ENCODE data around the gene HYAL2. TPM values are rescaled to one million over a fixed set of nuclear protein-coding genes. Genes with fewer than 3 reads are reported as not detected.
A peak's percentile ranks its signal among the peaks of the same experiment; 100 is the strongest.

Gene HYAL2
- total RNA-seq, 1 donor from 2014 or later: 16.3 TPM

GRCh38 chr3:50300681-50301254, 21.8 kb downstream of the HYAL2 start:
- Mint-ChIP-seq H3K27me3 (no peaks in the 10 kb centered on the region), H3K4me1 (peaks cover 22% of the 10 kb centered on the region), H3K9me3 (no peaks in the 10 kb centered on the region), H3K27ac (peak overlapping the region; percentile 98), H3K4me3 (peak overlapping the region; percentile 99), H3K36me3 (ENCODE audit: low read depth) (peaks cover 2% of the 10 kb centered on the region)
- intact Hi-C loops (cut with micrococcal nuclease): no loop called here
- no peak for DNase-seq

GRCh38 chr3:50299929-50300680, 22.4 kb downstream of the HYAL2 start:
- DNase-seq: no peak
- intact Hi-C loops (cut with micrococcal nuclease): loop anchor here (1.0 to 10.0 kb wide), 6 partner anchors 21 to 625 kb away; partner anchors contain the start of genes APEH, CISH, CYB561D2 and NPRL2

GRCh38 chr3:50299638-50299928, 23.0 kb downstream of the HYAL2 start:
- Mint-ChIP-seq H3K27me3 (no peaks in the 10 kb centered on the region), H3K4me1 (peaks cover 22% of the 10 kb centered on the region), H3K36me3 (ENCODE audit: low read depth) (peaks cover 2% of the 10 kb centered on the region), H3K27ac (peak overlapping the region; percentile 98), H3K4me3 (peak overlapping the region; percentile 99), H3K9me3 (no peaks in the 10 kb centered on the region)
- no peak for DNase-seq
- intact Hi-C loops (cut with micrococcal nuclease): loop anchor here (1.0 to 10.0 kb wide), 6 partner anchors 22 to 625 kb away; partner anchors contain the start of genes APEH, CISH, CYB561D2 and NPRL2

More at GRCh38 chr3:50299929-50300680, 22.4 kb downstream of the HYAL2 start:
- peak overlapping the region; percentile 98 for H3K27ac Mint-ChIP-seq
- no peaks in the 10 kb centered on the region for H3K9me3 Mint-ChIP-seq
- H3K4me3 Mint-ChIP-seq: peak overlapping the region; percentile 99
- no peaks in the 10 kb centered on the region for H3K27me3 Mint-ChIP-seq
- peaks cover 2% of the 10 kb centered on the region for H3K36me3 Mint-ChIP-seq (ENCODE audit: low read depth)
- H3K4me1 Mint-ChIP-seq: peaks cover 22% of the 10 kb centered on the region

GRCh38 chr3:50298836-50299637, 23.5 kb downstream of the HYAL2 start, which contains the start of the genes HYAL3 and NAA80:
Gene HYAL3, minus strand, starts transcription at chr3:50299405. Its CDS starts 3,803 bp downstream, at chr3:50295602.
Gene NAA80, minus strand, starts transcription at chr3:50299405. Its CDS starts 1,942 bp downstream, at chr3:50297463.
- peak within 1 kb of the TSS; percentile 99 for H3K4me3 Mint-ChIP-seq
- DNase-seq: peak; percentile 100
- intact Hi-C loops (cut with micrococcal nuclease): loop anchor here (1.0 to 10.0 kb wide), 6 partner anchors 22 to 624 kb away; partner anchors contain the start of genes APEH, CISH, CYB561D2 and NPRL2
- peaks cover 2% of the 10 kb centered on the region for H3K36me3 Mint-ChIP-seq (ENCODE audit: low read depth)
- H3K9me3 Mint-ChIP-seq: no peaks in the 10 kb centered on the region
- peak within 1 kb of the TSS; percentile 98 for H3K27ac Mint-ChIP-seq
- no peaks in the 10 kb centered on the region for H3K27me3 Mint-ChIP-seq
- peaks cover 22% of the 10 kb centered on the region for H3K4me1 Mint-ChIP-seq

GRCh38 chr3:50297896-50298725, 24.4 kb downstream of the HYAL2 start:
- Mint-ChIP-seq H3K9me3 (no peaks in the 10 kb centered on the region), H3K27ac (peak overlapping the region; percentile 98), H3K4me1 (peaks cover 22% of the 10 kb centered on the region), H3K27me3 (no peaks in the 10 kb centered on the region), H3K36me3 (ENCODE audit: low read depth) (peaks cover 2% of the 10 kb centered on the region), H3K4me3 (peak overlapping the region; percentile 99)
- intact Hi-C loops (cut with micrococcal nuclease): loop anchor here (2.0 to 10.0 kb wide), 3 partner anchors 53 to 623 kb away; partner anchors contain the start of genes APEH, CISH, CYB561D2 and NPRL2
- DNase-seq: peak; percentile 73

GRCh38 chr3:50297384-50297775, 25.2 kb downstream of the HYAL2 start:
- peak; percentile 59 for DNase-seq
- H3K27me3 Mint-ChIP-seq: no peaks in the 10 kb centered on the region
- intact Hi-C loops (cut with micrococcal nuclease): loop anchor here (5.0 to 10.0 kb wide), 2 partner anchors 315 to 623 kb away; partner anchors contain the start of genes APEH and CISH
- peak overlapping the region; percentile 99 for H3K4me3 Mint-ChIP-seq
- H3K27ac Mint-ChIP-seq: no peak overlapping the region
- no peaks in the 10 kb centered on the region for H3K9me3 Mint-ChIP-seq
- H3K36me3 Mint-ChIP-seq (ENCODE audit: low read depth): peaks cover 2% of the 10 kb centered on the region
- peaks cover 29% of the 10 kb centered on the region for H3K4me1 Mint-ChIP-seq

GRCh38 chr3:50296721-50297383, 25.7 kb downstream of the HYAL2 start:
- intact Hi-C loops (cut with micrococcal nuclease): loop anchor here (5.0 to 10.0 kb wide), 2 partner anchors 315 to 622 kb away; partner anchors contain the start of genes APEH and CISH
- Mint-ChIP-seq H3K27me3 (no peaks in the 10 kb centered on the region), H3K4me1 (peaks cover 29% of the 10 kb centered on the region), H3K27ac (no peak overlapping the region), H3K4me3 (no peak overlapping the region), H3K36me3 (ENCODE audit: low read depth) (peaks cover 2% of the 10 kb centered on the region), H3K9me3 (no peaks in the 10 kb centered on the region)
- peak; percentile 58 for DNase-seq

- H3K27me3 Mint-ChIP-seq: no peaks in the 10 kb centered on the region
- H3K36me3 Mint-ChIP-seq (ENCODE audit: low read depth): peaks cover 8% of the 10 kb centered on the region
- peak; percentile 56 for DNase-seq
- no peaks in the 10 kb centered on the region for H3K9me3 Mint-ChIP-seq
- intact Hi-C loops (cut with micrococcal nuclease): loop anchor here (5.0 to 10.0 kb wide), 2 partner anchors 317 to 621 kb away; partner anchors contain the start of genes APEH and CISH
- peaks cover 29% of the 10 kb centered on the region for H3K4me1 Mint-ChIP-seq
- H3K4me3 Mint-ChIP-seq: no peak overlapping the region
- peak overlapping the region; percentile 51 for H3K27ac Mint-ChIP-seq
These were observed 26.8 kb downstream of the HYAL2 start for GRCh38 chr3:50295553-50296431.

- DNase-seq: peak; percentile 57
- Mint-ChIP-seq H3K4me1 (peaks cover 22% of the 10 kb centered on the region), H3K4me3 (no peak overlapping the region), H3K27ac (no peak overlapping the region), H3K27me3 (no peaks in the 10 kb centered on the region), H3K36me3 (ENCODE audit: low read depth) (peaks cover 15% of the 10 kb centered on the region), H3K9me3 (no peaks in the 10 kb centered on the region)
- intact Hi-C loops (cut with micrococcal nuclease): loop anchor here (5.0 to 10.0 kb wide), 2 partner anchors 318 to 620 kb away; partner anchors contain the start of genes APEH and CISH
These were observed 27.8 kb downstream of the HYAL2 start for GRCh38 chr3:50294492-50295403.

- Mint-ChIP-seq H3K27me3 (no peaks in the 10 kb centered on the region), H3K9me3 (no peaks in the 10 kb centered on the region), H3K4me3 (no peak overlapping the region), H3K27ac (no peak overlapping the region), H3K36me3 (ENCODE audit: low read depth) (peaks cover 22% of the 10 kb centered on the region), H3K4me1 (peaks cover 19% of the 10 kb centered on the region)
- DNase-seq: no peak
- intact Hi-C loops (cut with micrococcal nuclease): loop anchor here (10.0 kb wide), 1 partner anchor 619 kb away; the partner anchor contains the start of gene APEH
These were observed 28.5 kb downstream of the HYAL2 start for GRCh38 chr3:50294089-50294488.
